GM21723 (cell line): ENCODE measurements around the gene OR13C2.

Experiments used
- ATAC-seq: cut with Tn5 transposase; IDR thresholded peaks from one replicate; pipeline ENCODE4 v1.9.1; 2021; ENCODE audit warnings: mild to moderate bottlenecking, moderate library complexity; ENCODE audit not compliant: unreplicated experiment

Gene OR13C2

GRCh38 chr9:104555521-104555920 lies 49.9 kb downstream of the OR13C2 start:
- ATAC-seq, result no peak
